Left cardiac atrium (tissue), 4 donors: ENCODE results near the gene ADAMTS2. TPM values are rescaled to one million over a fixed set of nuclear protein-coding genes. Genes with fewer than 3 reads are reported as not detected.

Experiments used
- ATAC-seq, 2 donors: fragments of 200-7000 bp; cut with Tn5 transposase; one replicate each; pipeline ENCODE4 v1.9.1; 2020; ENCODE audit warnings: mild to moderate bottlenecking in 2 of 2, moderate library complexity in 2 of 2
- DNase-seq: peaks from one replicate; pipeline ENCODE4 v3.0.0-alpha.2; 2020
- intact Hi-C, 2 donors: fragments of 100-400 bp; cut with DNase I; formaldehyde crosslinking; loops; one replicate each; pipeline versions ENCODE4 v1.14.1 to v1.15.1; 2022 to 2023
- total RNA-seq, 2 donors: library from RNA; stranded (reverse); fragmentation: NEBNext Ultra II Directional; extraction: Animal tissue kit (Norgen Biotek cat#: 25700); gene quantifications; one replicate each; pipeline ENCODE4 v1.2.1, GENCODE V29; 2021
- donor health status: DM: no; HTN: yes; CAD: no.
- donor health status: DM: no; HTN: yes; CAD: no; lungs with severe emphysema.
- donor health status: DM: yes; HTN: yes; CAD: no.
- donor health status: Dilated cardiomyopathy.

Gene ADAMTS2
- total RNA-seq, 2 donors from 2014 or later: 15.0 to 22.7 TPM

DNA sequence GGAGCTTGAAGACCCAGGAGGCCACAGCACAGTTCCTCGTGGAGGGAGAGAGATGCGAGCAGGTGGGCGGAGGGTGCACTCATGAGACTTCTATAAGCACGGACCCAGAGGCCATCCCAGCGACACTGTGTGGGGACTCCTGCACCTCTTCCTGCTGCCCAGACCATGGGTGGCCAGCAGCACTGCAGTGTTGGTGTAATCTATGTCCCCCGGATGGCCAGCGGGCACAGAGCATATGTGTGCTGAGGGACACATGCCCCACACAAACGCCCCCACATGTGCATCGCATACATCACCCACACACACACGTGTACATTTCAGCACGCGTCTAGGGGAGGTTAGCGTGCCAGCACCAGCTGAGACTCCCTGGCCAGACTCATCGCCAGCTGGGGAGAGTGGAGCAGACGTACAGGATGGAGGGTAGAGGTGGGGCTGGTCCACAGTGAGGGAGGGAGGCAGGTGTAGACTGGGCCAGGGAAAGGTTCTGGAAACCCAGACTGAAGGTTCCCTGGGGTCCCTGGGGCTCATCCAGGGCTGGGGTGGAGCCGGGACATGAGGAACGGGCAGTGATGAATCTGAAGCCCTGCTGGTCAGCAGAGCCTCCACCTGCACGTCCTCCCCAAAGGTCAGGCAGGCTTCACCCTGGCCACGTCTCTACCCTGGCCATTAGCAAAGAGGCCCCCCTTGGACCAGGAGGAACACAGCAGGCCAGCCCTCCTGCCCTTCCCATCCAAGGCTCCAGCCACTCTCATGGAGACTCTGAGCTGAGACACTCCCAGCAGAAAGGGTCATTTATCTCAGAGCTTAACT, 27.6 kb downstream of the ADAMTS2 start:
- ATAC-seq (no peak), DNase-seq (peak; percentile 16)
- intact Hi-C loops: no loop called here

DNA sequence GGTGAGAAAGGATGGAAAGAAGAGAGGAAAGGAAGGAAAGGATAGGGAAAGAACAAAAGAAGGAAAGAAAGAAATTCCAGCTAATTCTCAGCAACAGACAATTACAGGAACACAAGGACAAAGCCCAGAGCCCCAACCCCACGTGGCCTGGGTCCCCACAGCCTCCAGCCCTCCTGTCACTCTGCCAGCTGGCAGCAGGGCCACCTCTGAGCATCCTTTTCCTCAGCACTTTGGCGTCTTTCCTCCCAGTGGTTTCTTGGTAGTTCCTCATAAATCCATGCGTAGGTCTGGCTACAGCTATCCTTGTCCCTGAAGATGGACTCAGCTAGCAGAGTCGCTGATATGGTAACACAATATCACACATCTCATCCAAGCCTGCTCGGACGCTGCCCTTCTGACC, 28.3 kb downstream of the ADAMTS2 start:
- no peak for ATAC-seq
- intact Hi-C loops: no loop called here
- no peak for DNase-seq

DNA sequence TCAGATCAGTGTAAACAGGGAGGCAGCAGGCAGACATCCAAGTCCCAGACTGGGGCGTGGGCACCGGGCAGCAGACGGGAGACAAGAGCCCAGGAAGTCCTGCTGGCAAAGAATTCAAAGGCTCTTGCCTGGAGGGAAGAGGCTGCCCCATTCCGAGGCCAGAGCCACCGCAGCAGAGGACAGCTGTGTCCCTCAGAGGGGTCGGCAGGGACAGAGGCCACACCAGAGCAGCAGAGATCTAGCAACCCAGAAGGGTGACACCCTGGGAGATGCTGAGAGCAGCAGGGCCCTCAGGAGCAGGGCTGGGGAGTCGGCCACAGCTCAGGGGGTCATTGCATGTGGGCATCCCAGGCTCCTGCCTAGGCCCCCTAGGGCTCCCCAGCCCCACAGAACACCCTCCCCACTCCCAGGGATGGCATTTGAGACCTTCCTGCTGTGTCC, 29.1 kb downstream of the ADAMTS2 start:
- intact Hi-C loops: no loop called here
- no peak for DNase-seq
- no peak for ATAC-seq

DNA sequence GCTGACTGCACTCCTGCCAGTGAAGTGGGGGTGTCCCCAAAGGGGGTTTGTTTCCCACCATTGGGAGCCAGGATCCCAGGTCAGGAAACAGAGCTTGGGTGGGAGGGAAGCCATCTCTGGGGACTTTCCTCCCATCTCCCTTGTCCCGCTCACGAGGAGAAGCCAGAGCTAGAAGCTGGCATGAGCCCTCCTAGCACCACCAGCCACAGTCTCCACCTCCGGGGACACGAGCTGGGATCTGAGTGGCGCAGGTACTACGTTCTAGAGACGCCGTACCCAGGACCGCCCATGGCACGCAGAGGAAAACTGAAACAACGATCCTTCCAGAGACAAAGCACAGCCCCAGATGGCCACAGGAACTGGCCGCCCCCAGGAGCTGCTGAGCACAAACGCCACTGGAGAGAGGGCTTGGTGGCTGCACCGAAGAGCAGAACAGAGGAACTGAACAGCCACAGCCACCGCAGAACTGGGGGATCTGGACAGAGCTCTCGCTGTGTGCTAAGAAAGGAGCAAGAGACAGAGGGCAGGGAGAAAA, 29.8 kb downstream of the ADAMTS2 start:
- no peak for DNase-seq
- intact Hi-C loops: no loop called here
- no peak for ATAC-seq

DNA sequence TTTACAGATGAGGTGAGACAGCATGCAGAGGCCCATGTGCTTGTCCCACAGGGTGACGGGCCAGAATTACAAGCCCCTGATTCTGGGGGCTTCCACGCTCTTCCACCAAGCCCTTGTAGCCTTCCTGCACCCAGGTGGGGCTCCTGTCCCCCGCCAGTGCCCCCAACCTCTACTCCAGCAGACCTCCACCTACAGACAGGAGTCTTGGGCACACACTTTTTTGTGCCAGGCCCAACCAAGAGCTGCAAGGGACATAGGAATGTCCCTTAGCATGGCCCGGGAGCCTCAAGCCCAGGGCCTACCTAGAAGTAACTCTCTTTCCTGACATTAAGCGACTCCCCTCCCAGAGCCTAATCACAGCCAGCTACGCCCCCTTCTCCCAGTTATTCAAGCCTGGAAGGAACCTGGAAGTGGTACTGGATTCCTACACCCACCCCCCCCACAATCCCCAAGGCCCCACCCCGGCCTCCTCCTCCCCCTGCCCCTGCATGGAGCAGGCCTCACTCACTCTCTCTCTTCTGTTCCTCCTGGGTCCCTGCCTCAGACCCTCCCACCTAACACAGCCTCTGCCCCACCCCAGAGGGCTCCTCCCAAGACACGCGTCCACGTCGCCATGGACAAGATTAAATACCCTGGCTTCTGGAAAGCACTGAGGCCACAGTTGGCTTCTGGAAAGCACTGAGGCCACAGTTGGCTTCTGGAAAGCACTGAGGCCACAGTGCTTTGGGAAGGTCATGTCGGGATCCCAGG, 30.5 kb downstream of the ADAMTS2 start:
- peak; percentile 44 to 57 for ATAC-seq
- DNase-seq: no peak
- intact Hi-C loops: no loop called here

GRCh38 chr5:179313849-179314521, 31.3 kb downstream of the ADAMTS2 start:
- intact Hi-C loops: no loop called here

DNA sequence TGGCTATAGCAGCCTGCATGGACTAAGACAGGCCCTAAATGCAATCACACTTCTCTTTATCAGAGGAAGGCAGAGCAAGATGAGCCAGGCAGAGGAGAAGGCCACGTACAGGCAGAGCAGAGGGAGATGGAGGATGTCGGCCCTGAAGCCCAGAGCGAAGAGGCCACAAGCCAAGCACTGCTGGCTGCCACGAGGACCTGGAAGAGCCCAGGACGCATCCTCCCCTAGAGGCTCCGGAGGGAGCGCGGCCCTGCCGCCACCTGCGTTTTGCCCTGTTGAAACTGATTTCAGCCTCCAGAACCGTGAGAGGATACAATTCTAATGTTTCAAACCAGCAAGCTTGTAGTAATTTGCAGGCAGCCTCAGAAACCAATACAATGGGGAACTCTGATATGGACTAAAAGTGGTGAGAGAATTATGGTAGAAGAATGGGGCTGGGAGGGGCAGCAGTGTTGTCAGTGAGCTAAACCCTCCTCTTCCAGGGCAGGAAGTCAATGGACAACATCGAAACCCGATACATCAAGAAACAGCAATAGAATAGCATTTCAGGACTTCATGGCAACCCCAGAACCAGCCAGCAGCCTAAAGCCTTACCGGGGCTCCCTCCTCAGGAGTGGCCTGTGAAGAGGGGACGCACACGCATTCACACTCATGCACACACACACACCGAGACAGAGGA, 32.6 kb downstream of the ADAMTS2 start:
- ATAC-seq (no peak), DNase-seq (no peak)
- intact Hi-C loops: no loop called here

More at GRCh38 chr5:179313849-179314521, 31.3 kb downstream of the ADAMTS2 start:
- peak; percentile 90 to 94 for ATAC-seq
- DNase-seq: peak; percentile 81

DNA sequence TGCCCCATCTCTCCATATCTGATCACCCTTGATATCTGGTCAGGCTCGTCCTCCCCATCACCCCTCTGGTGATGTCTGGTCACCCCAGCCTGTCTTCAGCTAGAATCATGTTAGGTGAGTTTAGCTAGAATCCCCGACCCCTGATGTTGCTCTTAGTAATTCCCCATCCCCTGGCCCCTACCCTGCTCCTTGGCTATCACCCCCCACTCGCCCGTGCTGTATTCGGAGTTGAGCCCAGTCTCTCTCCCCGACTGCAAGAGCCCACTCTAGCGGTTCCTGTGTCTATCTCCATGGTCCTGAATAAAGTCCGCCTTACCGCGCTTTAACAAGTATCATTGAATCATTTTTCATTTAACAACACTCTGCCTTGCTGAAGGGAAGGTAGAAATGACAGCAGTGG, 33.7 kb downstream of the ADAMTS2 start:
- DNase-seq (no peak), ATAC-seq (no peak)
- intact Hi-C loops: no loop called here

DNA sequence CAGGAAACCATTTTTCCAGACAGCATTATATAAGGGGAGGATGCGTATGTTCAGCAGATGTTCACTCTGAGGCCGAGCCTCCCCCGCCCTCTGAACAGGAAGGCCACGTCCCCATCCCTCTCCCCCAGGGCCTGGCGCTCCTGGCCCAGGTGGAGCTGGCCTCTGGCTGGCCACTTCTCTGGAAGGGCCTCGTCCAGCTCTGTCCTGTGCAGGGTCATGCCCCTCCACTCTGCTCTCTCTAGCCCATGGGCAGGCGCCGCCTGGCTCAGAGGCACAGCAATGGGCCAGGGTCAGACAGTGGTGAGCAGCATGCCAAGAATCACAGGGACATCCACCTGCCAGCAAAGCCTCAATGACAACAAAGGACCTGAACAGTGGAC, 34.2 kb downstream of the ADAMTS2 start:
- intact Hi-C loops: no loop called here
- no peak for ATAC-seq
- DNase-seq: no peak

DNA sequence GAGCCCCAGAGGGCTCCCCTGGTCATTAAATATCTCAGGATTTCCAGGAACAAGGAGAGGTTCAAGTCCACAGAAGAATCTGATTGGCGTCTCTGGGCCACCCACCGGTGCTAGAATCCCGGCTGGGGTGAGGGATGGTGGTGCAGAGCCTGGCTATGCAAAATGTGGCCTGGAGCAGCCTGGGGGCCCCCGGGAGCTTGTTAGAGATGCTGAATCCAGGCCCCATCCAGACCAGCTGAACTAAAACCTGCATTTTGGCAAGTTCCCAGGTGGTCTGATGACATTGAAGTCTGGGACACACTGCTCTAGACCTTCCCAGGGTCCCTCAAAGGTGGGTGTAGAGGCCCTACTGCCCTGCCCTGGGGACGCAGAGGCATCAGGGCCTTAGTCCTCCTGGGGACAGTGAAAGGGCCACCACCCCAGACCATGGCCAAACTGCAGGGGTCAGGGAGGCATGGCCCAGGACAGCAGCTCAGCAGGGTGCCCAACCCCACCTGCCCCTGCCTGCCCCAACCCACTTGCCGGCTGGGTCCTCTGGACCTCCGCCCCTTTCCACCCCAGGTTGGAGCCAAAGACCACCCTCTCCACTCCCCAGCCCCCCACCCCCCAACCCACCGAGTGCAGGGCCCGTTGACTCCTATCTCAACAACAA, 34.7 kb downstream of the ADAMTS2 start:
- ATAC-seq: no peak
- intact Hi-C loops: no loop called here
- DNase-seq: no peak

GRCh38 chr5:179309751-179310320, 35.4 kb downstream of the ADAMTS2 start:
- intact Hi-C loops: no loop called here
- no peak for ATAC-seq
- peak; percentile 4 for DNase-seq

GRCh38 chr5:179309383-179309670, 35.9 kb downstream of the ADAMTS2 start:
- intact Hi-C loops: no loop called here
- ATAC-seq (no peak), DNase-seq (peak; percentile 9)

DNA sequence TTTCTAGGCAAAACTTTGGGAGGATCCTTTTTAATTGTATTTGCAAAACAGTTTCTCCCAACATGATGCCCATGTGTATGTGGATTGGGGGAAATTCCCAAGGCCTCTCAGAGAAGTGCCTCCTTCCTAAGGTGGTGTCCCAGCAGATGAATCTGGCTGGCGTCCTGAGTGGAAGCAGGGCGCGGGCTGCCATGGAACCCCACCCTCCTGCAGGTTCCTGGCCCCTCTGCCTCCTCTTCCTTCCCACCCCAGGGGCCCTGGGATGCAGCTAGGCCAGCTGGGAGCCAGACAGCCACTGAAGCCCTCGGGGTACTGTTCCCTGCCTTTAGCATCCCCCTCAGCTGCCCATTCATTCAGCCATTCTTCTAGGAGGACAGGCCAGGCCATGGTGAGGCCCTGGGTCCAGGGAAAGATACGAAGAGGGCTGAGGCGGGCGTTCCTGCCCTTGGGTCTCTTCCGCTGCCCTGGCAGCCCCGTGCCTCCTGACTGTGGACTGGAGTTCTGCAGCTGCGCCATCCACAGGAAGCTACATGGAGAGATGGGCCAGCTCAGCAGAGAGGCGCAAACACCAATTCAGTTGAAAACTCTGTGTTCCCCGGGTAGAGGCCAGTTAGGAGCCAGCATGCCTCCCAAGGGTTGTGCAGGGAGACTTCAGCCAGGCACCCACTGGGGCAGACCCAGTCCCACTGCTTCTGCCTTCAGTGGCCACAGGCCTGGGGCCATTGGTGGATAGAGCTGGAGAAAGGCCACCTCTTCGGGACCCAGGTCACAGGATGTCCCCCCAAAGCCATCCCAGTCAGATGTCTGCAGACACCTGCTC, 36.5 kb downstream of the ADAMTS2 start:
- intact Hi-C loops: no loop called here
- ATAC-seq (no peak), DNase-seq (peak; percentile 9)

DNA sequence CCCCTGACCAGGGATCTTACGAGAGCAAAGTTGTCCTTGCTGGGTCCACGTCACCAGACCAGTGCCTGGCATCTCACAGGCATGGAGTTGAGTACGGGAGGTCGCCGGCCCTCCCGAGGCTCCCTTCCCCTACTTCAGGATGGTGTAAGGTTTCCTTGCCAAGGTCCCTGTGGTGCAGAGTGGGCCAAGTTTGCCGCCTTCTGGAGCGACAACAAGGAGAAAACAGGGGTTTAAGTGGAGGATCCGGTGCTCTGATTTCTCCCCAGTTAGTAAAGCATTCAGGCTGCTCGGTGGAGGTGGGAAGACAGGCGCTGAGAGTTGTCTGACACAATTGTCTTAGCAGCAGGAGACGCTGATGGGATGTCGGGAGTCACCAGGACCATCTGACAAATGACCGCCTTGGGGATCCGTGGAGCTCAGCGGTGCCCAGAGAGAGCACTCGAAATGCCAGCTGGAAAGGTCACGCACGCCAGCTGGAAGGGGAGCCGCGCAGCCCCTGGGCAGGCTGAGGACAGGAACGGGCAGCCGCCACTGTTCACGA, 37.3 kb downstream of the ADAMTS2 start:
- DNase-seq (no peak), ATAC-seq (peak in 1 of 2 donors; percentile 66)

DNA sequence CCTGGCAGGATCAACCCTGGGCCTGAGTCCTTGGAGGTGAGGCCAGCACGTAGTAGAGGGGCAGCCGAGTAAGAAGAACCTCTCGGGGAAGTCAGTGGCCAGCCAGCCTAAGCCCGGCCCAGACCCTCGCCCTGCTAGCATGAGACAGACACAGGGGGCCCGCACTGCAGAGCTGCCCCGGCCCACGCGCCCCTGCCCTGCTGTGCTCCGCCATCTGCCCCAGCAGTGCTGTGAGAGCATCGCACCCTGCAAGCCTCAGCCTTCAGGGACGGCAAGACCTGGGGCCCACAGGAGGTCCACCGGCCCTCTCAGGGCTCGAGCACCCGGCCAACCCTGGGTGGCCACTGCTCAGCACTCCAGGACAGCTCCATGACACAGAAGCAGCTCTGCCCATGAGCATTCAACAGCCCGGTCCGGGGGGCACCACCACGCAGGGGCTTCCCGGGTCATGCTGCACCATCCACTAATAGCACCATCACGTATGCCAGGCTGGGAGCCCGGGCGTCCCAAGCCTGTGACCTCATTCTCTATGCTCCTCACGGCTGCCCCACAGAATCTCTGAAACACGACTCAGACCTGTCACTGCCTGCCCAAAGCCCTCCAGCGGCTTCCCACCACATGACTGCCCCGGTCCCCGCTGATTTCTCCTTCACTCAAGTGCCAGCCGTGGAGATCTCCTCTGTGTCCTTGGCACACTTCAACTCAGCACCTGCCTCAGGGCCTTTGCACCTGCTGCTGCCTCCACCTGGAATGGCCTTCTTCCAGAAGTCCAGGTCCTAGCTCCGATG, 38.1 kb downstream of the ADAMTS2 start:
- intact Hi-C loops: no loop called here
- ATAC-seq (peak in 1 of 2 donors; percentile 9), DNase-seq (no peak)

More for the DNA sequence above, 37.3 kb downstream of the ADAMTS2 start:
- intact Hi-C loops: no loop called here

DNA sequence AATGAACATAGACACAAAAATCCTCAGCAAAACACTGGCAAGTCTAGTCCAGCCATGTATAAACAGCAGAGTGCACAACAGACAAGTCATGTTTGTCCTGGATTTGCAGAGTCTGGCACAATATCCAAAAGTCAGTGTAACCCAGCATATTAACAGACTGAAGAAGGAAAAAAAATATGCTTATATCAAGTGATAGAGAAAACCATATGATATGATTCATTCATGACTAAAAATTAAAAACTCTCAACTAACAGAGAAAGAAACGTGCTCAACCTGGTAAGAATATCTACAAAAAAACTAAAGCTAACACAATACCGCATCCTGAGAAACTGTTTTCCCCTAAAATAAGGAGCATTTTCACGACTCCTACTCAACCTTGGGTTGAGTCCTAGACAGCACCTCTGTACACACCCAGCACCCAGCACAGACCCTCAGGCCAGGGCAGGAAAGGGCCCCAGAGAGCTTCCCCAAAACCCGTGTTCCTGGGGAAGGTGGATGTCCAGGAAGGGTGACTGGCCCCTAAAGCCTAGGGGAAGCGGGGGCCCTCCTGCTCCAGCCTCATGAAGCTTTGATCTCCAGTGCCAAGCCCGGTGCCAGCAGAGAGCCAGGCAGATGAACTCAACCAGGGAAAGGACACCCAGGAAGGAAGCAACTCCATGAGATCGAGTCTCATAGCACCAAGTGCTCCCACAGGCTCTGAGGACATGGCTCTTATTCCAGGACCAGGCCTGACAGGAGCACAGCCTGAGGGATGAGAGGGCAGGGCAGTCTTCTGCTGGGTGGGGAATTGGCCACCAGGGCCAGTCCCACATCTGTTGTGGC, 38.9 kb downstream of the ADAMTS2 start:
- DNase-seq (no peak), ATAC-seq (no peak)
- intact Hi-C loops: no loop called here
